Ammon's horn (tissue), 1 donor: ENCODE data around the gene FEN1.

Source experiments
- DNase-seq: peaks from one replicate; pipeline ENCODE4 v3.0.0-alpha.2; 2016; ENCODE audit warnings: low spot score

The FEN1 gene

GRCh38 chr11:61795459-61795858, 2.7 kb downstream of the FEN1 start:
- no peak for DNase-seq

GRCh38 chr11:61795876-61796526, 3.3 kb downstream of the FEN1 start:
- no peak for DNase-seq

- peak; percentile 95 for DNase-seq
Measured at GRCh38 chr11:61797263-61797944, 4.7 kb downstream of the FEN1 start.

GRCh38 chr11:61799665-61800284, 7.1 kb downstream of the FEN1 start:
- no peak for DNase-seq

- DNase-seq, result no peak
Measured at GRCh38 chr11:61800331-61801281, 7.9 kb downstream of the FEN1 start.

GRCh38 chr11:61802605-61803004, 9.9 kb downstream of the FEN1 start:
- no peak for DNase-seq

GRCh38 chr11:61803889-61804647, 11.4 kb downstream of the FEN1 start:
- no peak for DNase-seq

GRCh38 chr11:61805146-61805545, 12.4 kb downstream of the FEN1 start:
- DNase-seq, result no peak

- no peak for DNase-seq
Measured at GRCh38 chr11:61806785-61807184, 14.1 kb downstream of the FEN1 start.

GRCh38 chr11:61810671-61811175, 18.0 kb downstream of the FEN1 start:
- DNase-seq, result no peak

- DNase-seq, result no peak
Measured at GRCh38 chr11:61811831-61812230, 19.1 kb downstream of the FEN1 start.

GRCh38 chr11:61812736-61813411, 20.2 kb downstream of the FEN1 start:
- no peak for DNase-seq

GRCh38 chr11:61814247-61814957, 21.7 kb downstream of the FEN1 start:
- peak; percentile 78 for DNase-seq

GRCh38 chr11:61814958-61815789, 22.5 kb downstream of the FEN1 start:
- peak; percentile 98 for DNase-seq

GRCh38 chr11:61815790-61816735, 23.4 kb downstream of the FEN1 start:
- peak; percentile 66 for DNase-seq

- DNase-seq, result peak; percentile 94
Measured at GRCh38 chr11:61816736-61817455, 24.2 kb downstream of the FEN1 start, which contains the start of gene FADS1. TSS of gene FADS1 (minus strand) at chr11:61817003. CDS start at chr11:61816929, 74 bp downstream.
